GM23338 (cell line): ENCODE data around the gene SLC24A4. TPM values are rescaled to one million over a fixed set of nuclear protein-coding genes. Genes with fewer than 3 reads are reported as not detected.

Experiments
- ATAC-seq: fragments of 200-7000 bp; cut with Tn5 transposase; 3 replicates; pipeline ENCODE4 v1.9.1; 2020
- DNase-seq: peaks from one replicate; pipeline ENCODE4 v3.0.0-alpha.2; 2015; ENCODE audit warnings: low spot score
- H2AFZ ChIP-seq: fragments of 200-600 bp; sonication (generic); 2 replicates; pipeline ENCODE4 v1.8.0; 2016; ENCODE audit warnings: antibody characterized with exemption, mild to moderate bottlenecking, moderate library complexity
- H3F3A ChIP-seq: fragments of 200-600 bp; sonication (generic); replicated peaks from 2 replicates; pipeline ENCODE4 v1.8.0; 2017; ENCODE audit warnings: antibody characterized with exemption, mixed run types, low read depth
- H3K27ac ChIP-seq: fragments of 200-600 bp; sonication (generic); 2 replicates; pipeline ENCODE4 v1.6.1; 2016; ENCODE audit warnings: low read depth
- H3K27me3 ChIP-seq: fragments of 200-600 bp; sonication (generic); 2 replicates; pipeline ENCODE4 v1.8.0; 2016; ENCODE audit warnings: mild to moderate bottlenecking, mixed run types, moderate library complexity; ENCODE audit not compliant: insufficient read depth
- H3K36me3 ChIP-seq: fragments of 200-600 bp; sonication (generic); 2 replicates; pipeline ENCODE4 v1.8.0; 2016; ENCODE audit warnings: mild to moderate bottlenecking; ENCODE audit not compliant: insufficient read depth
- H3K4me1 ChIP-seq: fragments of 200-600 bp; sonication (generic); 2 replicates; pipeline ENCODE4 v1.8.0; 2016; ENCODE audit warnings: mild to moderate bottlenecking, moderate library complexity; ENCODE audit not compliant: insufficient read depth
- H3K4me2 ChIP-seq: fragments of 200-600 bp; sonication (generic); 2 replicates; pipeline ENCODE4 v1.7.1; 2017; ENCODE audit warnings: mixed run types
- H3K4me3 ChIP-seq: fragments of 200-600 bp; sonication (generic); 2 replicates; pipeline ENCODE4 v1.6.1; 2016; ENCODE audit warnings: mixed run types
- H3K79me2 ChIP-seq: fragments of 200-600 bp; sonication (generic); replicated peaks from 2 replicates; pipeline ENCODE4 v1.8.0; 2017; ENCODE audit warnings: mild to moderate bottlenecking; ENCODE audit not compliant: insufficient read depth
- H3K9me2 ChIP-seq: fragments of 200-600 bp; sonication (generic); 2 replicates; pipeline ENCODE4 v1.8.0; 2017; ENCODE audit not compliant: insufficient read depth
- H4K20me1 ChIP-seq: fragments of 200-600 bp; sonication (generic); replicated peaks from 2 replicates; pipeline ENCODE4 v1.8.0; 2017; ENCODE audit warnings: mild to moderate bottlenecking; ENCODE audit not compliant: insufficient read depth
- H3K27ac Mint-ChIP-seq: 2 replicates; pipeline ENCODE4 v1.8.0; 2020; ENCODE audit warnings: inconsistent platforms, mild to moderate bottlenecking, moderate library complexity, mixed read lengths
- H3K27me3 Mint-ChIP-seq: 3 replicates; pipeline ENCODE4 v1.8.0; 2022; ENCODE audit warnings: low read depth, mild to moderate bottlenecking, moderate library complexity, mixed read lengths, inconsistent platforms; ENCODE audit not compliant: insufficient read depth, poor library complexity
- H3K36me3 Mint-ChIP-seq: 3 replicates; pipeline ENCODE4 v1.8.0; 2021; ENCODE audit warnings: low read depth, mild to moderate bottlenecking, inconsistent platforms, moderate library complexity, mixed read lengths
- H3K4me1 Mint-ChIP-seq: 3 replicates; pipeline ENCODE4 v1.8.0; 2020; ENCODE audit warnings: mild to moderate bottlenecking, inconsistent platforms, mixed read lengths
- H3K4me3 Mint-ChIP-seq: 3 replicates; pipeline ENCODE4 v1.8.0; 2021; ENCODE audit warnings: moderate library complexity, mild to moderate bottlenecking, inconsistent platforms, mixed read lengths
- H3K9me3 Mint-ChIP-seq: 3 replicates; pipeline ENCODE4 v1.8.0; 2020; ENCODE audit warnings: moderate library complexity, mild to moderate bottlenecking, inconsistent platforms, mixed read lengths
- CREB1 ChIP-seq: fragments of 250-450 bp; sonication (Bioruptor Pico); IDR thresholded peaks from 2 replicates; pipeline ENCODE4 v1.5.0; 2020; ENCODE audit warnings: low read depth, mild to moderate bottlenecking, moderate library complexity
- CTCF ChIP-seq, 2 experiments: fragments of 200-600 bp in 1 of 2; sonication (generic) in 1 of 2; conservative IDR thresholded peaks; 2 replicates each; pipeline versions ENCODE4 v1.5.1 to v1.6.1; 2016 to 2017; ENCODE audit warnings: antibody characterized with exemption in 2 of 2, low read depth in 2 of 2, mild to moderate bottlenecking in 2 of 2, moderate library complexity in 1 of 2
- ETS1 ChIP-seq: IDR thresholded peaks from 2 replicates; pipeline ENCODE4 v1.6.1; 2016; ENCODE audit warnings: antibody characterized with exemption
- EZH2 ChIP-seq: fragments of 200-600 bp; sonication (generic); IDR thresholded peaks from one replicate; pipeline ENCODE4 v1.8.0; 2017; ENCODE audit warnings: antibody characterized with exemption, mild to moderate bottlenecking, low read depth; ENCODE audit not compliant: unreplicated experiment
- EZH2phosphoT487 ChIP-seq: fragments of 200-600 bp; sonication (generic); IDR thresholded peaks from one replicate; pipeline ENCODE4 v1.8.1; 2018; ENCODE audit warnings: antibody characterized with exemption; ENCODE audit not compliant: unreplicated experiment
- JUNB ChIP-seq: IDR thresholded peaks from one replicate; pipeline ENCODE4 v1.6.1; 2016; ENCODE audit warnings: antibody characterized with exemption; ENCODE audit not compliant: unreplicated experiment
- NANOG ChIP-seq: IDR thresholded peaks from 2 replicates; pipeline ENCODE4 v1.6.1; 2016; ENCODE audit warnings: antibody characterized with exemption, borderline replicate concordance
- POLR2AphosphoS5 ChIP-seq: IDR thresholded peaks from 2 replicates; pipeline ENCODE4 v1.6.1; 2016; ENCODE audit warnings: antibody characterized with exemption, low read depth
- REST ChIP-seq: IDR thresholded peaks from one replicate; pipeline ENCODE4 v1.6.1; 2018; ENCODE audit warnings: antibody characterized with exemption; ENCODE audit not compliant: unreplicated experiment
- STAT1 ChIP-seq: IDR thresholded peaks from one replicate; pipeline ENCODE4 v1.6.1; 2016; ENCODE audit warnings: antibody characterized with exemption; ENCODE audit not compliant: unreplicated experiment
- ZNF114 ChIP-seq: fragments of 250-450 bp; sonication (Bioruptor Pico); IDR thresholded peaks from 2 replicates; pipeline ENCODE4 v1.5.0; 2020; ENCODE audit warnings: mild to moderate bottlenecking, moderate library complexity
- ZNF331 ChIP-seq: fragments of 250-450 bp; sonication (Bioruptor Pico); IDR thresholded peaks from 2 replicates; pipeline ENCODE4 v1.5.0; 2020; ENCODE audit warnings: low read depth, mild to moderate bottlenecking, moderate library complexity
- ZNF462 ChIP-seq: fragments of 250-450 bp; sonication (Bioruptor Pico); IDR thresholded peaks from 2 replicates; pipeline ENCODE4 v1.5.0; 2020; ENCODE audit warnings: mild to moderate bottlenecking, moderate library complexity
- polyA plus RNA-seq: library from polyadenylated mRNA; unstranded; fragments of >200 nt; fragmentation: Nextera tagmentation; extraction: Ambion mirVana; gene quantifications from 2 replicates; pipeline ENCODE4 v1.2.1, GENCODE V29; 2016
- total RNA-seq: library from RNA; depleted of rRNA; stranded (reverse); fragments of >200 nt; shearing (Covaris generic); gene quantifications from 2 replicates; pipeline ENCODE4 v1.2.3, GENCODE V29; 2014

Gene SLC24A4
- total and polyA plus RNA-seq, 2 experiments from 2014 or later = 0.06 to 0.38 TPM

GRCh38 chr14:92492258-92492657 is 169.3 kb downstream of the SLC24A4 start:
- Mint-ChIP-seq H3K27ac (no peak overlapping the region), H3K36me3 (no peaks in the 10 kb centered on the region; the same call in 2 of the 3 replicates), H3K9me3 (no peaks in the 10 kb centered on the region; the same call in 2 of the 3 replicates), H3K27me3 (peaks cover 12% of the 10 kb centered on the region), H3K4me1 (peaks cover 7% of the 10 kb centered on the region), H3K4me3 (no peak overlapping the region)
- no peaks in the 10 kb centered on the region for H3K4me1 ChIP-seq
- no peak for DNase-seq
- H3K4me2 ChIP-seq = no peak overlapping the region
- no peaks in the 10 kb centered on the region for H3F3A ChIP-seq
- H3K27ac ChIP-seq = no peak overlapping the region
- no peak for TF ChIP-seq NANOG
- TF ChIP-seq POLR2AphosphoS5 = no peak
- TF ChIP-seq ZNF331 (CRISPR knock-in tag) = no peak
- no peak for TF ChIP-seq ZNF462 (CRISPR knock-in tag)
- TF ChIP-seq ZNF114 (CRISPR knock-in tag) = no peak
- no peak for TF ChIP-seq ETS1
- TF ChIP-seq EZH2 = no peak
- TF ChIP-seq EZH2phosphoT487 = no peak
- TF ChIP-seq CTCF (conservative IDR thresholded peaks at IDR 0.05; ENCODE audit: low read depth in 2 of 2) = no peak
- TF ChIP-seq CREB1 (CRISPR knock-in tag) = no peak
- TF ChIP-seq STAT1 = no peak
- TF ChIP-seq JUNB = no peak
- TF ChIP-seq REST = no peak
- no peak for ATAC-seq
- H2AFZ ChIP-seq = no peak overlapping the region
- H4K20me1 ChIP-seq = no peaks in the 10 kb centered on the region
- H3K4me3 ChIP-seq = no peak overlapping the region
- H3K79me2 ChIP-seq = no peaks in the 10 kb centered on the region
- H3K9me2 ChIP-seq = no peaks in the 10 kb centered on the region
- H3K36me3 ChIP-seq = no peaks in the 10 kb centered on the region
- H3K27me3 ChIP-seq = no peaks in the 10 kb centered on the region
